Kidney (tissue), 14 donors: ENCODE data around the gene R3HDM1. TPM values are rescaled to one million over a fixed set of nuclear protein-coding genes. Genes with fewer than 3 reads are reported as not detected.
A peak's percentile ranks its signal among the peaks of the same experiment; 100 is the strongest.

ENCODE experiments used
- DNase-seq, 5 donors: peaks; one replicate each; pipeline ENCODE4 v3.0.0-alpha.2; 2013 to 2020
- FAIRE-seq: peaks from 2 replicates; lab custom pipeline; 2012; peaks lifted over from hg19 to GRCh38; lab: Jason Lieb, UNC
- H3K27ac ChIP-seq, 2 donors: one replicate each; pipeline ENCODE4 v1.7.0; 2013; ENCODE audit warnings: low read depth in 2 of 2, low read length in 2 of 2, inconsistent platforms in 1 of 2
- H3K27me3 ChIP-seq: one replicate; pipeline ENCODE4 v1.7.1; 2013; ENCODE audit warnings: low read length, inconsistent platforms; ENCODE audit not compliant: control insufficient read depth, insufficient read depth
- H3K36me3 ChIP-seq, 3 donors: one replicate each; pipeline versions ENCODE4 v1.7.0 to v1.7.1; 2013; ENCODE audit warnings: low read length in 3 of 3, control low read depth in 1 of 3, inconsistent platforms in 1 of 3; ENCODE audit not compliant: insufficient read depth in 3 of 3, control insufficient read depth in 2 of 3
- H3K4me1 ChIP-seq, 3 donors: one replicate each; pipeline versions ENCODE4 v1.7.0 to v1.7.1; 2013; ENCODE audit warnings: low read length in 3 of 3, inconsistent platforms in 1 of 3, low read depth in 1 of 3; ENCODE audit not compliant: control insufficient read depth in 2 of 3, insufficient read depth in 2 of 3
- H3K4me3 ChIP-seq, 3 donors: one replicate each; pipeline versions ENCODE4 v1.7.0 to v1.8.1; 2013; ENCODE audit warnings: low read length in 3 of 3, control low read depth in 1 of 3, inconsistent platforms in 1 of 3
- H3K9ac ChIP-seq, 3 donors: one replicate each; pipeline versions ENCODE4 v1.7.0 to v1.7.1; 2013; ENCODE audit warnings: low read length in 3 of 3, control low read depth in 1 of 3, inconsistent platforms in 1 of 3
- H3K9me3 ChIP-seq, 3 donors: one replicate each; pipeline versions ENCODE4 v1.7.0 to v1.7.1; 2013; ENCODE audit warnings: low read length in 3 of 3, control low read depth in 1 of 3, inconsistent platforms in 1 of 3; ENCODE audit not compliant: control insufficient read depth in 2 of 3, insufficient read depth in 1 of 3
- intact Hi-C: fragments of 100-400 bp; cut with DNase I; formaldehyde crosslinking; loops from one replicate; pipeline ENCODE4 v1.11.1; 2022
- polyA plus RNA-seq: library from polyadenylated mRNA; stranded (reverse); fragments of 350-450 nt; fragmentation: Illumina TruSeq; extraction: RNeasy Lipid Tissue Mini Kit (QIAGEN cat#74804); gene quantifications from one replicate; pipeline ENCODE4 v1.2.3, GENCODE V29; 2014; ENCODE audit warnings: low read depth, low replicate concordance; ENCODE audit not compliant: insufficient read depth
- total RNA-seq: library from RNA; stranded (reverse); fragmentation: NEBNext Ultra II Directional; extraction: Animal tissue kit (Norgen Biotek cat#: 25700); gene quantifications from one replicate; pipeline ENCODE4 v1.2.1, GENCODE V29; 2021
- TF ChIP-seq, protein P1 (sequence below): IDR thresholded peaks from 3 replicates; pipeline ENCODE4 v1.5.1; 2012; ENCODE audit warnings: mild to moderate bottlenecking, moderate library complexity, borderline replicate concordance; ENCODE audit not compliant: insufficient read depth; ENCODE audit errors: extremely low read depth
- donor health status: control.
- donor health status: control.
- donor health status: control.
- donor health status: control.
- donor health status: control.
- donor health status: DM: yes; HTN: yes; CAD: no.
- donor health status: Normal renal cell carcinoma (clear cell type).

R3HDM1 gene
- total and polyA plus RNA-seq, 2 donors from 2014 or later, result 9.2 to 31.8 TPM

DNA sequence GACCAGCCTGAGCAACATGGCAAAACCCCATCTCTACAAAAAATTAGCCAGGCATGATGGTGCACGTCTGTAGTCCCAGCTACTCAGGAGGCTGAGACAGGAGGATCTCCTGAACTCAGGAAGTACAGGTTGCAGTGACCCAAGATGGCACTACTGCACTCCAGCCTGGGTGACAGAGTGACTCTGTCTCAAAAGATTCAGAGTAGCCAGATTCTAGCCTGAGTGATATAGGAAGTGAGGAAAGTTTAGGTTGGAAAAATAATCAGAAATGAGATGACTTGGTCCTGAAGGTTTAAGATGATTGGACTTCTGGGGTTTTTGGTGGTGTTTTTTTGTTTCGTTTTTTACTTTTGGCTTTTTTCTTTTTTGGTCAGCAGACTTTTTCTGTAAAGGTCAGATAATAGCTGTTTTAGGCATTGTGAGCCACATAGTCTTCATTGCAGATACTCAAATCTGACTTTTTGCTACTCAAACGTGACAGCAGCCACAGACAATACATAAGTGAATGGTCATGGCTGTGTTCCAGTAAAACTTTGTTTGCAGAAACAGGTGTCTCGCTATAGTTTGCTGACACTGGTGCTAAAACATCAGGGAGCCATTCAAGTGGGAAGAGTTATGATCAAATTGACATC lies 106.3 kb downstream of the R3HDM1 start:
- no peak overlapping the region for H3K4me3 ChIP-seq
- peaks cover 0 to 2% (median 0%) of the 10 kb centered on the region in 3 donors for H3K36me3 ChIP-seq
- H3K27ac ChIP-seq, result no peak overlapping the region
- H3K4me1 ChIP-seq, result no peaks in the 10 kb centered on the region
- intact Hi-C loops, result no loop called here
- FAIRE-seq (no peak), DNase-seq (no peak)
- no peak overlapping the region for H3K9ac ChIP-seq
- no peaks in the 10 kb centered on the region for H3K27me3 ChIP-seq
- TF ChIP-seq, protein P1, sequence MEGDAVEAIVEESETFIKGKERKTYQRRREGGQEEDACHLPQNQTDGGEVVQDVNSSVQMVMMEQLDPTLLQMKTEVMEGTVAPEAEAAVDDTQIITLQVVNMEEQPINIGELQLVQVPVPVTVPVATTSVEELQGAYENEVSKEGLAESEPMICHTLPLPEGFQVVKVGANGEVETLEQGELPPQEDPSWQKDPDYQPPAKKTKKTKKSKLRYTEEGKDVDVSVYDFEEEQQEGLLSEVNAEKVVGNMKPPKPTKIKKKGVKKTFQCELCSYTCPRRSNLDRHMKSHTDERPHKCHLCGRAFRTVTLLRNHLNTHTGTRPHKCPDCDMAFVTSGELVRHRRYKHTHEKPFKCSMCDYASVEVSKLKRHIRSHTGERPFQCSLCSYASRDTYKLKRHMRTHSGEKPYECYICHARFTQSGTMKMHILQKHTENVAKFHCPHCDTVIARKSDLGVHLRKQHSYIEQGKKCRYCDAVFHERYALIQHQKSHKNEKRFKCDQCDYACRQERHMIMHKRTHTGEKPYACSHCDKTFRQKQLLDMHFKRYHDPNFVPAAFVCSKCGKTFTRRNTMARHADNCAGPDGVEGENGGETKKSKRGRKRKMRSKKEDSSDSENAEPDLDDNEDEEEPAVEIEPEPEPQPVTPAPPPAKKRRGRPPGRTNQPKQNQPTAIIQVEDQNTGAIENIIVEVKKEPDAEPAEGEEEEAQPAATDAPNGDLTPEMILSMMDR, result no peak
- H3K9me3 ChIP-seq, result no peaks in the 10 kb centered on the region

DNA sequence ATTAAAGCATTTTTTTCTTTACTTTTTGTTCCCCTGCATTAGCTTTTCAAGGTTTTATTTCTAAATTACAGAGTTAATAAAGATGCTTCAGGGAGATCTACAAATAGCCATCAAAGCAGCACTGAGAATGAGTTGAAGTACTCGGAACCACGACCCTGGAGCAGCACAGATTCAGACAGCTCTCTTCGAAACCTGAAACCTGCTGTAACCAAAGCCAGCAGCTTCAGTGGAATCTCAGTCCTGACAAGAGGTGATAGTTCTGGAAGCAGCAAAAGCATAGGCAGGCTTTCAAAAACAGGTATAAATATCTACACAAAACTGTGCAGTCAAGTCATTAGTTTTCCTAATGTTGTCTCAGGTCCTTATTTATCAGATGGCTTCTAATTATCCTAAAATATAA lies 107.5 kb downstream of the R3HDM1 start:
- Histone ChIP-seq H3K27me3 (no peaks in the 10 kb centered on the region), H3K4me1 (no peaks in the 10 kb centered on the region), H3K9me3 (no peaks in the 10 kb centered on the region), H3K27ac (no peak overlapping the region), H3K36me3 (peaks cover 0 to 2% (median 0%) of the 10 kb centered on the region in 3 donors), H3K4me3 (no peak overlapping the region), H3K9ac (no peak overlapping the region)
- intact Hi-C loops, result no loop called here
- DNase-seq (peak in 2 of 5 donors; percentile 31 to 34), FAIRE-seq (no peak)
- TF ChIP-seq, protein P1, result no peak

DNA sequence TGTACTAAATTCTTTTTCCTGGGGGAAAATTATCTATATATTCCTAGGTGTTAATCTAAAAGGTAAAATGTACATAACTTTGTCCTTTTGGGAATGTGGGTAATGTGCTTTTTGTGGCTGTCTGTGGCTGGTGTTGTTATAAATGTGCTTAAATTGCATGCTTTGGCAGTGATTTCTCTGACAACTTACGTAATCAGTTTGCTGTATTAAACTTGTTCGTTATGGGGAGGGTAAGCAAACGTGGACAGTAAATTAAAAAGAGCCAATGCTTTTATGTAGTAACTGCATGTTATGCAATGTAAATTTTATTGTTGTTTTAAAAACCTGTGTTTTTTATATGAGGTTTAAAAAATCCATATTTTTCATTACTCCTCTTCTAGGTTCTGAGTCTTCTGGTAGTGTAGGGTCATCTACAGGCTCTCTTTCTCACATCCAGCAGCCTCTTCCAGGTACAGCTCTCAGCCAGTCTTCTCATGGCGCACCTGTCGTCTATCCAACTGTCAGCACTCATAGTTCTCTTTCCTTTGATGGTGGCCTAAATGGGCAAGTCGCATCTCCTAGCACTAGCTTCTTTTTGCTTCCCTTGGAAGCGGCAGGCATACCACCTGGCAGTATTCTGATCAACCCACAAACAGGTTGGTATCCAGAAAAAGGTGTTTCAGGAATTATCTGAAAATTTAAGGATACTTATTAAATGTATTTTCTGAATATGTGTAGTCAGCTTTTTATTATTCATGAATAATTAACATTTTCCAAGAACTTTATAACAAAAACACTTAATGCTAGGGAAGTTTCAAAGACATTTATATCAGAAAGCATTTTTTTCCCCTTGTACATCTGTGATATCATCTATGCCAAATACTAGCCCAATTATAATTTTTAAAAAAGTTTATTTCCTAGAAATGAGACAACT lies 110.1 kb downstream of the R3HDM1 start:
- intact Hi-C loops, result no loop called here
- Histone ChIP-seq H3K9ac (no peak overlapping the region), H3K36me3 (peaks cover 0 to 2% (median 0%) of the 10 kb centered on the region in 3 donors), H3K27ac (no peak overlapping the region), H3K4me3 (no peak overlapping the region), H3K4me1 (no peaks in the 10 kb centered on the region), H3K9me3 (no peaks in the 10 kb centered on the region), H3K27me3 (no peaks in the 10 kb centered on the region)
- FAIRE-seq, result no peak
- TF ChIP-seq, protein P1, result no peak
- no peak for DNase-seq
